K562 (cell line): Measurements from ENCODE around the gene KNG1. TPM values are rescaled to one million over a fixed set of nuclear protein-coding genes. Genes with fewer than 3 reads are reported as not detected.

ENCODE experiments used
- ATAC-seq: fragments of 200-7000 bp; cut with Tn5 transposase; 3 replicates; pipeline ENCODE4 v1.9.1; 2020; ENCODE audit warnings: moderate library complexity
- BruUV-seq: library from RNA; stranded (reverse); fragments of 400-500 nt; replicated peaks from 2 replicates; lab custom pipeline; 2021; lab: Mats Ljungman, UMichigan
- CTCF ChIA-PET: fragments of 300-600 bp; formaldehyde crosslinking; extraction: SDS; loops from one replicate; lab custom pipeline; 2021; ENCODE audit warnings: low intra/inter-chr PET ratio; lab: Yijun Ruan, JAX
- POLR2A ChIA-PET: fragments of 300-600, 350-650 bp; sonication (Branson Sonifier 250); formaldehyde crosslinking; extraction: SDS; loops from one replicate; lab custom pipeline; 2021; ENCODE audit warnings: antibody characterized with exemption, inconsistent platforms; lab: Yijun Ruan, JAX
- DNase-seq, 4 experiments: peaks; one replicate each; pipeline versions ENCODE4 v3.0.0 to v3.0.0-alpha.2; 2011 to 2018; ENCODE audit warnings: low spot score in 3 of 4, mixed read lengths in 3 of 4; ENCODE audit errors: extremely low read depth in 1 of 4
- FAIRE-seq: peaks from 2 replicates; lab custom pipeline; 2011; peaks lifted over from hg19 to GRCh38; lab: Jason Lieb, UNC
- H2AFZ ChIP-seq: 2 replicates; pipeline ENCODE4 v1.6.0; 2011; ENCODE audit warnings: low read depth, low read length, control low read depth, inconsistent platforms
- H3K27ac ChIP-seq: fragments of 200-600 bp; 3 replicates; pipeline ENCODE4 v1.8.0; 2011; ENCODE audit warnings: low read depth, mild to moderate bottlenecking, control low read depth, inconsistent platforms, low read length, moderate library complexity, mixed read lengths; ENCODE audit errors: extremely low read depth
- H3K27me3 ChIP-seq, 2 experiments: fragments of 300-600 bp in 1 of 2; 2 replicates in 1 of 2; 3 replicates in 1 of 2; pipeline versions ENCODE4 v1.6.0 to v1.8.0; 2011; ENCODE audit warnings: inconsistent platforms in 2 of 2, low read length in 2 of 2, mild to moderate bottlenecking in 1 of 2, mixed read lengths in 1 of 2, moderate library complexity in 1 of 2; ENCODE audit not compliant: control insufficient read depth in 2 of 2, insufficient read depth in 2 of 2
- H3K36me3 ChIP-seq: fragments of 300-600 bp; 3 replicates; pipeline ENCODE4 v1.8.0; 2011; ENCODE audit warnings: mild to moderate bottlenecking, low read length, inconsistent platforms; ENCODE audit not compliant: control insufficient read depth, insufficient read depth
- H3K4me1 ChIP-seq, 2 experiments: fragments of 200-600 bp in 1 of 2; replicated peaks in 1 of 2; 2 replicates in 1 of 2; 3 replicates in 1 of 2; pipeline versions ENCODE4 v1.5.1 to v1.8.0; 2011; ENCODE audit warnings: inconsistent platforms in 2 of 2, low read length in 2 of 2, mild to moderate bottlenecking in 1 of 2, mixed read lengths in 1 of 2, moderate library complexity in 1 of 2; ENCODE audit not compliant: control insufficient read depth in 2 of 2, insufficient read depth in 2 of 2
- H3K4me2 ChIP-seq: 2 replicates; pipeline ENCODE4 v1.6.1; 2011; ENCODE audit warnings: low read length, control low read depth, inconsistent platforms, mixed read lengths; ENCODE audit not compliant: insufficient read depth
- H3K4me3 ChIP-seq: fragments of 200-600 bp; sonication (generic), shearing (Covaris generic); 2 replicates; pipeline ENCODE4 v1.5.1; 2016; ENCODE audit warnings: control low read depth, inconsistent platforms
- H3K79me2 ChIP-seq: fragments of 200-600 bp; 3 replicates; pipeline ENCODE4 v1.8.0; 2011; ENCODE audit warnings: low read length, inconsistent platforms; ENCODE audit not compliant: control insufficient read depth, insufficient read depth
- H3K9ac ChIP-seq, 2 experiments: 2 replicates each; pipeline versions ENCODE4 v1.6.0 to v1.6.1; 2011; ENCODE audit warnings: low read depth in 2 of 2, low read length in 2 of 2, control low read depth in 1 of 2, inconsistent platforms in 1 of 2, mild to moderate bottlenecking in 1 of 2, mixed read lengths in 1 of 2; ENCODE audit not compliant: insufficient read depth in 1 of 2
- H3K9me1 ChIP-seq: one replicate; pipeline ENCODE4 v1.6.0; 2011; ENCODE audit warnings: inconsistent platforms, mild to moderate bottlenecking, low read length, moderate library complexity; ENCODE audit not compliant: control insufficient read depth, insufficient read depth
- H3K9me3 ChIP-seq: replicated peaks from 2 replicates; pipeline ENCODE4 v1.5.1; 2011; ENCODE audit warnings: low read depth, low read length, inconsistent platforms; ENCODE audit not compliant: control insufficient read depth, insufficient read depth
- H4K20me1 ChIP-seq: replicated peaks from 2 replicates; pipeline ENCODE4 v1.6.1; 2011; ENCODE audit warnings: low read length, inconsistent platforms, mixed read lengths; ENCODE audit not compliant: control insufficient read depth, insufficient read depth
- C11orf30 ChIP-seq: fragments of 450-650 bp; IDR thresholded peaks from 2 replicates; pipeline ENCODE4 v1.6.1; 2016; ENCODE audit warnings: low read depth, mild to moderate bottlenecking
- EGR1 ChIP-seq: fragments of 450-650 bp; conservative IDR thresholded peaks from 2 replicates; pipeline ENCODE4 v1.6.1; 2017; ENCODE audit warnings: mild to moderate bottlenecking
- JUND ChIP-seq, 2 experiments: IDR thresholded peaks; 2 replicates in 1 of 2; 3 replicates in 1 of 2; pipeline ENCODE4 v1.6.1; 2011; ENCODE audit warnings: borderline replicate concordance in 2 of 2, low read depth in 2 of 2, low read length in 2 of 2, improper control_type of control experiment in 1 of 2, missing biosample characterization in 1 of 2, missing genetic modification characterization in 1 of 2, missing genetic modification reagents in 1 of 2
- NFE2 ChIP-seq: IDR thresholded peaks from 2 replicates; pipeline ENCODE4 v1.6.1; 2014; ENCODE audit warnings: antibody characterized with exemption, low read depth
- NFE2L1 ChIP-seq: fragments of 450-650 bp; IDR thresholded peaks from 2 replicates; pipeline ENCODE4 v1.6.1; 2016; ENCODE audit warnings: missing genetic modification characterization, low read depth, mild to moderate bottlenecking, missing compliant biosample characterization, moderate library complexity, borderline replicate concordance
- NR2C2 ChIP-seq, 2 experiments: fragments of 200-800 bp in 1 of 2; sonication (Bioruptor generic) in 1 of 2; sonication (generic) in 1 of 2; formaldehyde crosslinking in 1 of 2; IDR thresholded peaks; 2 replicates each; pipeline versions ENCODE4 v1.6.1 to v1.8.0; 2016 to 2022; ENCODE audit warnings: mild to moderate bottlenecking in 1 of 2, missing compliant biosample characterization in 1 of 2, missing genetic modification characterization in 1 of 2, missing genetic modification reagents in 1 of 2
- NRF1 ChIP-seq, 2 experiments: fragments of 450-650 bp; IDR thresholded peaks in 1 of 2; conservative IDR thresholded peaks in 1 of 2; 2 replicates each; pipeline ENCODE4 v1.6.1; 2014; ENCODE audit warnings: mild to moderate bottlenecking in 2 of 2
- PHF20 ChIP-seq: fragments of 450-650 bp; IDR thresholded peaks from 2 replicates; pipeline ENCODE4 v1.6.1; 2018; ENCODE audit not compliant: partially characterized antibody
- POLR2A ChIP-seq: fragments of 450-650 bp; conservative IDR thresholded peaks from 2 replicates; pipeline ENCODE4 v1.6.1; 2016
- PTTG1 ChIP-seq: fragments of 450-650 bp; IDR thresholded peaks from 2 replicates; pipeline ENCODE4 v1.6.1; 2016; ENCODE audit warnings: low read depth, mild to moderate bottlenecking, missing genetic modification characterization, missing compliant biosample characterization
- ZEB2 ChIP-seq: fragments of 450-650 bp; IDR thresholded peaks from 2 replicates; pipeline ENCODE4 v1.6.1; 2016
- ZKSCAN8 ChIP-seq: fragments of 200-800 bp; sonication (Bioruptor generic); IDR thresholded peaks from 2 replicates; pipeline ENCODE4 v1.6.1; 2016; ENCODE audit warnings: missing genetic modification characterization, missing compliant biosample characterization
- WGBS: fragments of 100-300 bp; shearing (Covaris generic); methylation state at CpG from one replicate; pipeline ENCODE4 v1.1.6; 2016; ENCODE audit warnings: low coverage, mixed read lengths; ENCODE audit not compliant: insufficient coverage; ENCODE audit errors: missing lambda C conversion rate; 5-methylcytosine and 5-hydroxymethylcytosine counted together
- in situ Hi-C: fragments of 300-500 bp; cut with MboI; formaldehyde crosslinking; loops from 4 replicates; pipeline ENCODE4 v1.15.0; 2018; ENCODE audit warnings: inconsistent platforms, mixed read lengths
- intact Hi-C: fragments of 100-400 bp; cut with micrococcal nuclease; formaldehyde crosslinking; loops from 2 replicates; pipeline ENCODE4 v1.14.2; 2022
- polyA plus RNA-seq, 8 experiments: library from polyadenylated mRNA; depleted of rRNA in 4 of 8; stranded (reverse) in 5 of 8; unstranded in 3 of 8; fragments of >200 nt; fragmentation: Nextera tagmentation in 2 of 8; fragmentation: Illumina TruSeq in 1 of 8; extraction: Ambion mirVana in 2 of 8; extraction: Trizol in 1 of 8; gene quantifications; 2 replicates each; pipeline versions ENCODE4 v1.2.1 to v1.2.3, GENCODE V29; 2011 to 2014; ENCODE audit warnings: inconsistent platforms in 1 of 8, missing spikeins in 1 of 8
- total RNA-seq, 7 experiments: library from RNA; depleted of rRNA in 6 of 7; stranded (reverse); fragments of >200 nt in 6 of 7; fragmentation: Illumina TruSeq in 2 of 7; extraction: Trizol in 2 of 7; gene quantifications; 2 replicates each; pipeline versions ENCODE4 v1.2.1 to v1.2.3, GENCODE V29; 2011 to 2021; ENCODE audit warnings: low replicate concordance in 1 of 7
- TF ChIP-seq, protein P1 (sequence below), 2 experiments: fragments of 450-650 bp in 1 of 2; sonication (generic) in 1 of 2; formaldehyde crosslinking in 1 of 2; IDR thresholded peaks in 1 of 2; conservative IDR thresholded peaks in 1 of 2; 2 replicates each; pipeline versions ENCODE4 v1.6.1 to v1.8.1; 2016 to 2023; ENCODE audit warnings: mild to moderate bottlenecking in 2 of 2, moderate library complexity in 2 of 2, inconsistent platforms in 1 of 2, missing genetic modification reagents in 1 of 2

KNG1 gene
- total and polyA plus RNA-seq, 9 of the 15 experiments (the other 6 are each of a cell fraction or from before 2014, with no cell fraction given), result 0.09 TPM; not detected in 8

GRCh38 chr3:186668426-186668825 lies 48.7 kb upstream of the KNG1 start:
- Histone ChIP-seq H3K4me1 (no peaks in the 10 kb centered on the region; a peak in 1 of 5 replicates), H3K27ac (no peak overlapping the region), H4K20me1 (no peaks in the 10 kb centered on the region), H3K27me3 (peaks cover 10 to 24% of the 10 kb centered on the region in 2 experiments), H3K9me3 (no peaks in the 10 kb centered on the region), H2AFZ (no peak overlapping the region), H3K4me3 (no peak overlapping the region), H3K4me2 (no peak overlapping the region)
- 23% methylated on average over 6 of the region's 6 CpGs for WGBS
- ATAC-seq (no peak), DNase-seq (no peak)
- POLR2A ChIA-PET, result interaction anchor here (0.7 to 0.9 kb wide), 3 partner anchors 9 to 115 kb away, joined by 3 to 4 read pairs (median 3); partner anchors contain the start of gene EIF4A2
- intact Hi-C loops, result no loop called here
- TF ChIP-seq EGR1 (0 out of 2 replicates have a peak, but pooled peaks have one; percentile 25), NRF1 (conservative IDR thresholded peaks at IDR 0.05 in 1 of 2, IDR thresholded peaks at IDR 0.05 in 1 of 2) (peak in 1 of 2 experiments; percentile 38; a peak in 1 of 4 replicates), PTTG1 (tag) (no peak)
- TF ChIP-seq, all 486 proteins: peak for 2
- no peak overlapping the region for H3K9ac ChIP-seq
- no peaks in the 10 kb centered on the region for H3K9me1 ChIP-seq
- CTCF ChIA-PET, result no interaction called here
- in situ Hi-C loops, result no loop called here
- FAIRE-seq, result no peak
- H3K79me2 ChIP-seq, result no peaks in the 10 kb centered on the region
- H3K36me3 ChIP-seq, result no peaks in the 10 kb centered on the region
- BruUV-seq, result no TSS peak

GRCh38 chr3:186669378-186670084 lies 47.6 kb upstream of the KNG1 start:
- ChIA-PET POLR2A (no interaction called here), CTCF (no interaction called here)
- no TSS peak for BruUV-seq
- peak; percentile 45; the same call in 1 of the 2 replicates for TF ChIP-seq NFE2L1 (tag)
- no peak for TF ChIP-seq PHF20
- TF ChIP-seq NFE2, result peak; percentile 88
- TF ChIP-seq NR2C2 (CRISPR knock-in tag; IDR thresholded peaks at IDR 0.05), result no peak
- no peak for TF ChIP-seq NR2C2 (tag; IDR thresholded peaks at IDR 0.05)
- TF ChIP-seq POLR2A, result no peak
- TF ChIP-seq ZEB2, result peak; percentile 60
- TF ChIP-seq JUND (IDR thresholded peaks at IDR 0.05; ENCODE audit: borderline replicate concordance, low read depth, low read length), result peak; percentile 30; the same call in 1 of the 2 replicates
- TF ChIP-seq JUND (tag; IDR thresholded peaks at IDR 0.05; ENCODE audit: borderline replicate concordance, low read depth, low read length), result no peak
- TF ChIP-seq, protein P1, sequence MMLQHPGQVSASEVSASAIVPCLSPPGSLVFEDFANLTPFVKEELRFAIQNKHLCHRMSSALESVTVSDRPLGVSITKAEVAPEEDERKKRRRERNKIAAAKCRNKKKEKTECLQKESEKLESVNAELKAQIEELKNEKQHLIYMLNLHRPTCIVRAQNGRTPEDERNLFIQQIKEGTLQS (IDR thresholded peaks at IDR 0.05), result peak; percentile 92
- TF ChIP-seq, protein P1 (CRISPR knock-in tag; conservative IDR thresholded peaks at IDR 0.05), result no peak
- TF ChIP-seq C11orf30, result peak; percentile 72; the same call in 1 of the 2 replicates
- no peak for TF ChIP-seq ZKSCAN8

More at GRCh38 chr3:186669378-186670084, 47.6 kb upstream of the KNG1 start:
- no peak for DNase-seq
- peak; percentile 54 for ATAC-seq
- Histone ChIP-seq H2AFZ (no peak overlapping the region), H3K4me1 (no peaks in the 10 kb centered on the region; a peak in 1 of 5 replicates), H3K79me2 (no peaks in the 10 kb centered on the region), H3K4me3 (no peak overlapping the region), H3K4me2 (no peak overlapping the region), H3K9me3 (no peaks in the 10 kb centered on the region), H3K9me1 (no peaks in the 10 kb centered on the region), H3K27ac (no peak overlapping the region), H3K36me3 (no peaks in the 10 kb centered on the region), H3K9ac (no peak overlapping the region), H3K27me3 (peaks cover 11 to 25% of the 10 kb centered on the region in 2 experiments), H4K20me1 (no peaks in the 10 kb centered on the region; the same call in 1 of the 2 replicates)
- 6% methylated on average over 2 of the region's 2 CpGs for WGBS
- intact Hi-C loops, result no loop called here
- no peak for FAIRE-seq
- in situ Hi-C loops, result no loop called here
